ENCODE data around the gene ERN2. TPM values are rescaled to one million over a fixed set of nuclear protein-coding genes. Genes with fewer than 3 reads are reported as not detected.
A peak's percentile ranks its signal among the peaks of the same experiment; 100 is the strongest.
"Not testable (repeated sequence)": the region's sequence is repeated elsewhere in the genome, so short reads cannot be mapped to it uniquely, and the experiment has no call there.

ERN2 gene
- total and polyA plus RNA-seq, 9 of the 15 experiments (the other 6 are each of a cell fraction or from before 2014, with no cell fraction given): 0.07 to 1.5 (median 0.51) TPM; not detected in 3

- TF ChIP-seq, protein P1, sequence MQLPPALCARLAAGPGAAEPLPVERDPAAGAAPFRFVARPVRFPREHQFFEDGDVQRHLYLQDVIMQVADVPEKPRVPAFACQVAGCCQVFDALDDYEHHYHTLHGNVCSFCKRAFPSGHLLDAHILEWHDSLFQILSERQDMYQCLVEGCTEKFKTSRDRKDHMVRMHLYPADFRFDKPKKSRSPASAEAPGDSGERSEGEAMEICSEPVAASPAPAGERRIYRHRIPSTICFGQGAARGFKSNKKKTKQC (CRISPR knock-in tag; IDR thresholded peaks at IDR 0.05): no peak
Measured at GRCh38 chr16:23754594-23755483, 41.8 kb upstream of the ERN2 start, which contains the start of gene CHP2 (continued).

- in situ Hi-C loops (cut with MboI): no loop called here
- no peak for DNase-seq (ENCODE audit: extremely low read depth in 1 of 4, low spot score in 3 of 4)
- POLR2A ChIA-PET: interaction anchor here (0.6 to 1.8 kb wide), 2 partner anchors 13 to 410 kb away, joined by 3 to 4 read pairs; no protein-coding TSS in a partner anchor
- peak overlapping the region; percentile 32 to 88; a peak in 2 of 4 replicates for H3K9ac ChIP-seq (ENCODE audit: insufficient read depth in 1 of 2, low read depth in 2 of 2, low read length in 2 of 2)
- H3K27ac ChIP-seq (ENCODE audit: extremely low read depth, low read depth, low read length): no peak overlapping the region
- BruUV-seq (replicated peaks): no TSS peak
- FAIRE-seq: peak; percentile 29
- CTCF ChIA-PET (ENCODE audit: low intra/inter-chr PET ratio): no interaction called here
- H3K79me2 ChIP-seq (ENCODE audit: control insufficient read depth, insufficient read depth, low read length): no peaks in the 10 kb centered on the region
- H3K4me2 ChIP-seq (ENCODE audit: insufficient read depth, low read length): peak overlapping the region; percentile 65
- peaks cover 6 to 17% of the 10 kb centered on the region in 2 experiments; a peak in 4 of 5 replicates for H3K27me3 ChIP-seq (ENCODE audit: control insufficient read depth in 2 of 2, insufficient read depth in 2 of 2, low read length in 2 of 2)
- H2AFZ ChIP-seq (ENCODE audit: low read depth, low read length): peak overlapping the region; percentile 83
- intact Hi-C loops (cut with micrococcal nuclease): no loop called here
- H3K9me3 ChIP-seq (replicated peaks; ENCODE audit: control insufficient read depth, insufficient read depth, low read depth, low read length): peaks cover 2% of the 10 kb centered on the region; the same call in 1 of the 2 replicates
- peak overlapping the region; percentile 45 for H3K4me3 ChIP-seq
- no peaks in the 10 kb centered on the region for H4K20me1 ChIP-seq (replicated peaks; ENCODE audit: control insufficient read depth, insufficient read depth, low read length)
- 0 out of 2 replicates have a peak, but pooled peaks have one; percentile 9 for TF ChIP-seq SPI1 (IDR thresholded peaks at IDR 0.05; ENCODE audit: borderline replicate concordance, low read depth, low read length)
- TF ChIP-seq ADNP (tag; IDR thresholded peaks at IDR 0.05): peak; percentile 48; the same call in 1 of the 2 replicates
- peak; percentile 60; the same call in 1 of the 2 replicates for TF ChIP-seq BCOR (IDR thresholded peaks at IDR 0.05)
- TF ChIP-seq TEAD1 (CRISPR knock-in tag; IDR thresholded peaks at IDR 0.05): no peak
- TF ChIP-seq ILF3 (IDR thresholded peaks at IDR 0.05; ENCODE audit: borderline replicate concordance): no peak
- peak; percentile 65 for TF ChIP-seq VEZF1 (CRISPR knock-in tag; IDR thresholded peaks at IDR 0.05)
- H3K36me3 ChIP-seq (ENCODE audit: control insufficient read depth, insufficient read depth, low read length): no peaks in the 10 kb centered on the region
- ATAC-seq: no peak
- H3K9me1 ChIP-seq (ENCODE audit: control insufficient read depth, insufficient read depth, low read length): no peaks in the 10 kb centered on the region
- WGBS (ENCODE audit: insufficient coverage, low coverage, missing lambda C conversion rate): 56% methylated on average over 14 of the region's 17 CpGs
- H3K4me1 ChIP-seq (replicated peaks in 1 of 2; ENCODE audit: control insufficient read depth in 2 of 2, insufficient read depth in 2 of 2, low read length in 2 of 2): peaks cover 3 to 15% of the 10 kb centered on the region in 2 experiments; a peak in 4 of 5 replicates
Measured at GRCh38 chr16:23753908-23754593, 41.0 kb upstream of the ERN2 start.

- H3K79me2 ChIP-seq (ENCODE audit: control insufficient read depth, insufficient read depth, low read length); DNase-seq (ENCODE audit: extremely low read depth in 1 of 4, low spot score in 3 of 4); H3K27ac ChIP-seq (ENCODE audit: extremely low read depth, low read depth, low read length); FAIRE-seq; ATAC-seq; CTCF ChIA-PET (ENCODE audit: low intra/inter-chr PET ratio); BruUV-seq (replicated peaks); intact Hi-C loops (cut with micrococcal nuclease); H2AFZ ChIP-seq (ENCODE audit: low read depth, low read length); POLR2A ChIA-PET; in situ Hi-C loops (cut with MboI); H3K9ac ChIP-seq (ENCODE audit: insufficient read depth in 1 of 2, low read depth in 2 of 2, low read length in 2 of 2); H3K4me3 ChIP-seq; H3K9me3 ChIP-seq (replicated peaks; ENCODE audit: control insufficient read depth, insufficient read depth, low read depth, low read length); H3K4me2 ChIP-seq (ENCODE audit: insufficient read depth, low read length); H3K36me3 ChIP-seq (ENCODE audit: control insufficient read depth, insufficient read depth, low read length); H4K20me1 ChIP-seq (replicated peaks; ENCODE audit: control insufficient read depth, insufficient read depth, low read length); H3K9me1 ChIP-seq (ENCODE audit: control insufficient read depth, insufficient read depth, low read length): not testable (repeated sequence)
- peaks cover 5 to 15% of the 10 kb centered on the region in 2 experiments; a peak in 4 of 5 replicates for H3K27me3 ChIP-seq (ENCODE audit: control insufficient read depth in 2 of 2, insufficient read depth in 2 of 2, low read length in 2 of 2)
- WGBS (ENCODE audit: insufficient coverage, low coverage, missing lambda C conversion rate): no CpG with 5 or more reads among the region's 1 CpG
- peaks cover 3 to 15% of the 10 kb centered on the region in 2 experiments; a peak in 4 of 5 replicates for H3K4me1 ChIP-seq (replicated peaks in 1 of 2; ENCODE audit: control insufficient read depth in 2 of 2, insufficient read depth in 2 of 2, low read length in 2 of 2)
Measured at GRCh38 chr16:23751053-23751452, 38.0 kb upstream of the ERN2 start.
